Astrocyte of the spinal cord (primary cell): ENCODE data around the gene KIAA1549.

ENCODE experiments used
- DNase-seq: peaks from one replicate; pipeline ENCODE4 v3.0.0; 2011; ENCODE audit warnings: low read depth, low spot score
- H3K4me3 ChIP-seq: 2 replicates; pipeline ENCODE4 v1.5.1; 2011; ENCODE audit warnings: low read depth, mild to moderate bottlenecking, low read length, moderate library complexity
- in situ Hi-C: cut with HindIII; loops from 2 replicates; pipeline ENCODE4 v1.10.0; 2017; ENCODE audit warnings: low sequenced_read_pairs
- TF ChIP-seq, protein P1 (sequence below): IDR thresholded peaks from 2 replicates; pipeline ENCODE4 v1.5.1; 2012; ENCODE audit warnings: low read depth, mild to moderate bottlenecking, low read length, inconsistent platforms

Gene KIAA1549

GRCh38 chr7:138837627-138838026 lies 143.6 kb downstream of the KIAA1549 start:
- no peak for DNase-seq
- in situ Hi-C loops, result no loop called here
- TF ChIP-seq, protein P1, sequence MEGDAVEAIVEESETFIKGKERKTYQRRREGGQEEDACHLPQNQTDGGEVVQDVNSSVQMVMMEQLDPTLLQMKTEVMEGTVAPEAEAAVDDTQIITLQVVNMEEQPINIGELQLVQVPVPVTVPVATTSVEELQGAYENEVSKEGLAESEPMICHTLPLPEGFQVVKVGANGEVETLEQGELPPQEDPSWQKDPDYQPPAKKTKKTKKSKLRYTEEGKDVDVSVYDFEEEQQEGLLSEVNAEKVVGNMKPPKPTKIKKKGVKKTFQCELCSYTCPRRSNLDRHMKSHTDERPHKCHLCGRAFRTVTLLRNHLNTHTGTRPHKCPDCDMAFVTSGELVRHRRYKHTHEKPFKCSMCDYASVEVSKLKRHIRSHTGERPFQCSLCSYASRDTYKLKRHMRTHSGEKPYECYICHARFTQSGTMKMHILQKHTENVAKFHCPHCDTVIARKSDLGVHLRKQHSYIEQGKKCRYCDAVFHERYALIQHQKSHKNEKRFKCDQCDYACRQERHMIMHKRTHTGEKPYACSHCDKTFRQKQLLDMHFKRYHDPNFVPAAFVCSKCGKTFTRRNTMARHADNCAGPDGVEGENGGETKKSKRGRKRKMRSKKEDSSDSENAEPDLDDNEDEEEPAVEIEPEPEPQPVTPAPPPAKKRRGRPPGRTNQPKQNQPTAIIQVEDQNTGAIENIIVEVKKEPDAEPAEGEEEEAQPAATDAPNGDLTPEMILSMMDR, result no peak
- no peak overlapping the region for H3K4me3 ChIP-seq

DNA sequence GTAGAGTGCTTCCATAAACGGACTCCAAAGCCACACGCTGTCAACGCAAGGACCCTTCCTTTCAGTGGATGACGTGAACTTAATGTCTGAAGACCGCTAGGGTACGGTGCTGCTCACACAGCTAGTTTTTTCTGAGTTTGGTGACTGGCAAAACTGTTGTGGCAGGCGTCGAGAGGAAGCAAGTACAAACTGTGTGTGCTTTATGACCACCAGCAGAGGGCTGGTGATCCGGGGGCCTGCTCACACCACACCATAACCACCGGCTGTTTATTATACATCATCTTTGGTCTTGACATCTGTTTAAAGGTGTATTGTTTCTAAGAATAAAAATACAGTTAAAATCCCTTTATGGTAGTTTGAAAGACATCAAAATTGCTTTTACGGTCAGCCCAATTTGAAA lies 146.1 kb downstream of the KIAA1549 start:
- TF ChIP-seq, protein P1, result no peak
- no peak overlapping the region for H3K4me3 ChIP-seq
- in situ Hi-C loops, result no loop called here
- no peak for DNase-seq

- in situ Hi-C loops, result no loop called here
- no peak overlapping the region for H3K4me3 ChIP-seq
- TF ChIP-seq, protein P1, result no peak
- no peak for DNase-seq
These were observed 146.6 kb downstream of the KIAA1549 start for GRCh38 chr7:138834583-138834982.

GRCh38 chr7:138833596-138833995 lies 147.6 kb downstream of the KIAA1549 start:
- TF ChIP-seq, protein P1, result no peak
- in situ Hi-C loops, result no loop called here
- H3K4me3 ChIP-seq, result no peak overlapping the region
- no peak for DNase-seq

- TF ChIP-seq, protein P1, result no peak
- no peak for DNase-seq
- in situ Hi-C loops, result no loop called here
- no peak overlapping the region for H3K4me3 ChIP-seq
These were observed 148.2 kb downstream of the KIAA1549 start for GRCh38 chr7:138832966-138833365.

- in situ Hi-C loops, result no loop called here
- TF ChIP-seq, protein P1, result no peak
- no peak overlapping the region for H3K4me3 ChIP-seq
- no peak for DNase-seq
These were observed 151.9 kb downstream of the KIAA1549 start for GRCh38 chr7:138829335-138829734.

DNA sequence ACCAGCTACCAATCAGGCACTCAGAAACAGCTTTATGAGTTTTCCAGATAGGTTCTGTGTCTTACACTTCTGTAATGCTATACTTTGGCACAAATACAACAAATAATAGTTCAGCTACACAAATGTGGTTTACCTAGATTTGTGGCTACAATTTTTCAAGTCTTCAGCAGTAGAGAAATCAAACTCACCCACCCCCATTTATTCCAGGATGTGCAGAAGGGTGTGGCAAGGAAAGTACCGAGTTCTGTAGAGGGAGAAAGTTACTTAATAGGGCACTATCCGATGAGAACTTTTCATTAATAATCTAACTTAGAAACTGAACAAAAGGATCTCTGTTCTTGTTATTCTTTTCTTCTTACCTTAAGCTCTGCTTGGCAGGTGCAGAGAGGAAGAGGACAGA lies 152.9 kb downstream of the KIAA1549 start:
- TF ChIP-seq, protein P1, result no peak
- no peak overlapping the region for H3K4me3 ChIP-seq
- DNase-seq, result no peak
- in situ Hi-C loops, result no loop called here
